ENCODE measurements around the gene LRWD1.

LRWD1 gene

GRCh38 chr7:102444961-102445673, 19.7 kb upstream of the LRWD1 start:
- no peak for DNase-seq (ENCODE audit: low read depth)
- no peak for TF ChIP-seq CTCF (IDR thresholded peaks at IDR 0.05; ENCODE audit: control insufficient read depth, extremely low read depth, insufficient read depth)
- no peak overlapping the region for H3K4me3 ChIP-seq (ENCODE audit: low read depth, low read length)

GRCh38 chr7:102445674-102446071, 19.1 kb upstream of the LRWD1 start:
- no peak for TF ChIP-seq CTCF (IDR thresholded peaks at IDR 0.05; ENCODE audit: control insufficient read depth, extremely low read depth, insufficient read depth)
- no peak for DNase-seq (ENCODE audit: low read depth)
- no peak overlapping the region for H3K4me3 ChIP-seq (ENCODE audit: low read depth, low read length)

- DNase-seq (ENCODE audit: low read depth) = no peak
- no peak for TF ChIP-seq CTCF (IDR thresholded peaks at IDR 0.05; ENCODE audit: control insufficient read depth, extremely low read depth, insufficient read depth)
- H3K4me3 ChIP-seq (ENCODE audit: low read depth, low read length) = no peak overlapping the region
Observed at GRCh38 chr7:102446387-102447156, 18.2 kb upstream of the LRWD1 start.

GRCh38 chr7:102447311-102447710, 17.5 kb upstream of the LRWD1 start:
- no peak for TF ChIP-seq CTCF (IDR thresholded peaks at IDR 0.05; ENCODE audit: control insufficient read depth, extremely low read depth, insufficient read depth)
- no peak overlapping the region for H3K4me3 ChIP-seq (ENCODE audit: low read depth, low read length)
- no peak for DNase-seq (ENCODE audit: low read depth)

GRCh38 chr7:102449136-102449535, 15.6 kb upstream of the LRWD1 start:
- DNase-seq (ENCODE audit: low read depth) = no peak
- no peak for TF ChIP-seq CTCF (IDR thresholded peaks at IDR 0.05; ENCODE audit: control insufficient read depth, extremely low read depth, insufficient read depth)
- no peak overlapping the region for H3K4me3 ChIP-seq (ENCODE audit: low read depth, low read length)

GRCh38 chr7:102450242-102450641, 14.5 kb upstream of the LRWD1 start:
- DNase-seq (ENCODE audit: low read depth) = no peak
- peak; percentile 29; the same call in 1 of the 2 replicates for TF ChIP-seq CTCF (IDR thresholded peaks at IDR 0.05; ENCODE audit: control insufficient read depth, extremely low read depth, insufficient read depth)
- no peak overlapping the region for H3K4me3 ChIP-seq (ENCODE audit: low read depth, low read length)

Data from LNCaP clone FGC (cell line).